NCI-H69 (cell line): Measurements from ENCODE around the gene TCP11.

Experiments
- DNase-seq: peaks from one replicate; lab custom pipeline; 2025; lab: John Stamatoyannopoulos, UW

Gene TCP11

GRCh38 chr6:35173044-35173426 is 31.9 kb upstream of the TCP11 start:
- DNase-seq, result no peak

GRCh38 chr6:35170891-35171290 is 29.8 kb upstream of the TCP11 start:
- no peak for DNase-seq

GRCh38 chr6:35170166-35170565 is 29.0 kb upstream of the TCP11 start:
- no peak for DNase-seq

GRCh38 chr6:35168461-35168861 is 27.3 kb upstream of the TCP11 start:
- DNase-seq, result peak; percentile 40

- DNase-seq, result no peak
Measured at GRCh38 chr6:35167505-35167904, 26.4 kb upstream of the TCP11 start.

- peak; percentile 93 for DNase-seq
Measured at GRCh38 chr6:35166520-35166919, 25.4 kb upstream of the TCP11 start.

- DNase-seq, result peak; percentile 66
Measured at GRCh38 chr6:35166116-35166515, 25.0 kb upstream of the TCP11 start.

GRCh38 chr6:35165630-35166071 is 24.5 kb upstream of the TCP11 start:
- DNase-seq, result peak; percentile 92

- DNase-seq, result peak; percentile 38
Measured at GRCh38 chr6:35164868-35165267, 23.7 kb upstream of the TCP11 start.

- peak; percentile 87 for DNase-seq
Measured at GRCh38 chr6:35164277-35164676, 23.1 kb upstream of the TCP11 start.

GRCh38 chr6:35163836-35164235 is 22.7 kb upstream of the TCP11 start:
- DNase-seq, result no peak

- DNase-seq, result peak; percentile 77
Measured at GRCh38 chr6:35161776-35162607, 20.9 kb upstream of the TCP11 start.

- DNase-seq, result peak; percentile 96
Measured at GRCh38 chr6:35161266-35161665, 20.1 kb upstream of the TCP11 start.

GRCh38 chr6:35160642-35161041 is 19.5 kb upstream of the TCP11 start:
- peak; percentile 95 for DNase-seq

GRCh38 chr6:35158520-35158919 is 17.4 kb upstream of the TCP11 start:
- no peak for DNase-seq

GRCh38 chr6:35154947-35155346 is 13.8 kb upstream of the TCP11 start:
- DNase-seq, result no peak

- no peak for DNase-seq
Measured at GRCh38 chr6:35154262-35154661, 13.1 kb upstream of the TCP11 start.

GRCh38 chr6:35152067-35152707 is 11.0 kb upstream of the TCP11 start:
- DNase-seq, result no peak

- DNase-seq, result no peak
Measured at GRCh38 chr6:35151466-35151865, 10.3 kb upstream of the TCP11 start.

- no peak for DNase-seq
Measured at GRCh38 chr6:35149891-35150566, 8.9 kb upstream of the TCP11 start.

- no peak for DNase-seq
Measured at GRCh38 chr6:35148167-35148741, 7.1 kb upstream of the TCP11 start.

GRCh38 chr6:35147486-35147885 is 6.3 kb upstream of the TCP11 start:
- DNase-seq, result no peak

- no peak for DNase-seq
Measured at GRCh38 chr6:35147026-35147425, 5.9 kb upstream of the TCP11 start.
